Measurements from ENCODE around the gene SGCE. TPM values are rescaled to one million over a fixed set of nuclear protein-coding genes. Genes with fewer than 3 reads are reported as not detected.

Gene SGCE
- total RNA-seq, 1 experiment from 2014 or later: 33.8 TPM

DNA sequence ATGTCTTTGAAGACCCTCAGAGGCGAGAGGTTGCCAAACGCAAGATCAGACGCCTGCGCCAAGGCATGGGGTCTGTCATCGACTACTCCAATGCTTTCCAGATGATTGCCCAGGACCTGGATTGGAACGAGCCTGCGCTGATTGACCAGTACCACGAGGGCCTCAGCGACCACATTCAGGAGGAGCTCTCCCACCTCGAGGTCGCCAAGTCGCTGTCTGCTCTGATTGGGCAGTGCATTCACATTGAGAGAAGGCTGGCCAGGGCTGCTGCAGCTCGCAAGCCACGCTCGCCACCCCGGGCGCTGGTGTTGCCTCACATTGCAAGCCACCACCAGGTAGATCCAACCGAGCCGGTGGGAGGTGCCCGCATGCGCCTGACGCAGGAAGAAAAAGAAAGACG is 8.1 kb upstream of the SGCE start:
- BruUV-seq (replicated peaks): no TSS peak
- H3K27me3 Mint-ChIP-seq (ENCODE audit: unreplicated experiment): no peaks in the 10 kb centered on the region
- H3K9me3 Mint-ChIP-seq (ENCODE audit: low read depth, unreplicated experiment): peaks cover 4% of the 10 kb centered on the region
- no peak overlapping the region for H3K27ac Mint-ChIP-seq (ENCODE audit: unreplicated experiment)
- TF ChIP-seq, protein P1, sequence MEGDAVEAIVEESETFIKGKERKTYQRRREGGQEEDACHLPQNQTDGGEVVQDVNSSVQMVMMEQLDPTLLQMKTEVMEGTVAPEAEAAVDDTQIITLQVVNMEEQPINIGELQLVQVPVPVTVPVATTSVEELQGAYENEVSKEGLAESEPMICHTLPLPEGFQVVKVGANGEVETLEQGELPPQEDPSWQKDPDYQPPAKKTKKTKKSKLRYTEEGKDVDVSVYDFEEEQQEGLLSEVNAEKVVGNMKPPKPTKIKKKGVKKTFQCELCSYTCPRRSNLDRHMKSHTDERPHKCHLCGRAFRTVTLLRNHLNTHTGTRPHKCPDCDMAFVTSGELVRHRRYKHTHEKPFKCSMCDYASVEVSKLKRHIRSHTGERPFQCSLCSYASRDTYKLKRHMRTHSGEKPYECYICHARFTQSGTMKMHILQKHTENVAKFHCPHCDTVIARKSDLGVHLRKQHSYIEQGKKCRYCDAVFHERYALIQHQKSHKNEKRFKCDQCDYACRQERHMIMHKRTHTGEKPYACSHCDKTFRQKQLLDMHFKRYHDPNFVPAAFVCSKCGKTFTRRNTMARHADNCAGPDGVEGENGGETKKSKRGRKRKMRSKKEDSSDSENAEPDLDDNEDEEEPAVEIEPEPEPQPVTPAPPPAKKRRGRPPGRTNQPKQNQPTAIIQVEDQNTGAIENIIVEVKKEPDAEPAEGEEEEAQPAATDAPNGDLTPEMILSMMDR (IDR thresholded peaks at IDR 0.05; ENCODE audit: unreplicated experiment): no peak
- DNase-seq: no peak
- CTCF ChIA-PET: no interaction called here
- intact Hi-C loops (cut with micrococcal nuclease; ENCODE audit: unreplicated experiment): no loop called here
- H3K36me3 Mint-ChIP-seq (ENCODE audit: insufficient read depth, unreplicated experiment): no peaks in the 10 kb centered on the region
- peaks cover 8% of the 10 kb centered on the region for H3K4me1 Mint-ChIP-seq (ENCODE audit: low read depth, unreplicated experiment)
- H3K4me3 Mint-ChIP-seq (ENCODE audit: low read depth, unreplicated experiment): no peak overlapping the region

DNA sequence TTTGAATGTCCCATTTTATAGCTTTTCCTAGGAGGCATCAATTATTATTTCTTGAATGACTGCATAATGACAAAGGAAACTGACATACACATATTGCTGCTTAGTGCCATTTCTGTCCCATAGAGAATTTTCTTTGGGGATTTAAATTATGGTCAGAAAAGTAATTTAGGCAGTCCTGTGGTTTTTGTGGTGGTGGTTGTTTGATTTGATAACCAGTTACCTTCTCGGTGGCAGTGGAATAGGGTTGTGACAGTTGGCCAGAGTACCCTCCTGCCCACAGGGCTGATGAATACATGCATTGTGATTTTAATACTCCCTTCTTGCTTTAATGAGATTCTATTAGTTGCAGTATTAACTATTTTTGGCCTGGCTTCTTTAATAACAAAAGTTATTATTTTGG is 6.6 kb upstream of the SGCE start:
- no peak for DNase-seq
- Mint-ChIP-seq H3K9me3 (ENCODE audit: low read depth, unreplicated experiment) (peaks cover 4% of the 10 kb centered on the region), H3K27ac (ENCODE audit: unreplicated experiment) (no peak overlapping the region), H3K36me3 (ENCODE audit: insufficient read depth, unreplicated experiment) (peaks cover 3% of the 10 kb centered on the region), H3K4me3 (ENCODE audit: low read depth, unreplicated experiment) (no peak overlapping the region), H3K4me1 (ENCODE audit: low read depth, unreplicated experiment) (peaks cover 8% of the 10 kb centered on the region), H3K27me3 (ENCODE audit: unreplicated experiment) (no peaks in the 10 kb centered on the region)
- no TSS peak for BruUV-seq (replicated peaks)
- CTCF ChIA-PET: no interaction called here
- intact Hi-C loops (cut with micrococcal nuclease; ENCODE audit: unreplicated experiment): no loop called here
- TF ChIP-seq, protein P1 (IDR thresholded peaks at IDR 0.05; ENCODE audit: unreplicated experiment): no peak

DNA sequence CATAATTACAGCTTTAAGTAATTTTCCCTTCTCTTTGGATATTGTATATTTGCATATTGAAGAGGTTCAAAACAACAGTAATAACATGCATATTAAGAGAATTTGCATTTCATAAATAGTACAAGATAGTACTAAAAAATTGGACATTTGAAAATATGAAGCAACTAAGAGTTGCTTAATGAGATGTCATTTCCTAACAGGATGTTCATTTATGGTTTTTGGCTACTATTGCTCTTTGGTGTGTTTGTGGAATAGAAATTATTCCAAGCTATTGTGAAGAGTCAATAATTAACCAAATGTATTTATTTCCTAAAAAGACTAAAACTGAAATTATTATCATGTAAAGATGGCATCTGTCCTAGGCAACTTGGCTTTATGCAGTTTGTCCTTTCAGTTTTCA is 4.1 kb upstream of the SGCE start:
- DNase-seq: no peak
- CTCF ChIA-PET: no interaction called here
- Mint-ChIP-seq H3K4me1 (ENCODE audit: low read depth, unreplicated experiment) (peaks cover 8% of the 10 kb centered on the region), H3K27ac (ENCODE audit: unreplicated experiment) (no peak overlapping the region), H3K4me3 (ENCODE audit: low read depth, unreplicated experiment) (no peak overlapping the region), H3K27me3 (ENCODE audit: unreplicated experiment) (no peaks in the 10 kb centered on the region), H3K36me3 (ENCODE audit: insufficient read depth, unreplicated experiment) (peaks cover 28% of the 10 kb centered on the region), H3K9me3 (ENCODE audit: low read depth, unreplicated experiment) (peaks cover 4% of the 10 kb centered on the region)
- intact Hi-C loops (cut with micrococcal nuclease; ENCODE audit: unreplicated experiment): no loop called here
- TF ChIP-seq, protein P1 (IDR thresholded peaks at IDR 0.05; ENCODE audit: unreplicated experiment): no peak
- no TSS peak for BruUV-seq (replicated peaks)

DNA sequence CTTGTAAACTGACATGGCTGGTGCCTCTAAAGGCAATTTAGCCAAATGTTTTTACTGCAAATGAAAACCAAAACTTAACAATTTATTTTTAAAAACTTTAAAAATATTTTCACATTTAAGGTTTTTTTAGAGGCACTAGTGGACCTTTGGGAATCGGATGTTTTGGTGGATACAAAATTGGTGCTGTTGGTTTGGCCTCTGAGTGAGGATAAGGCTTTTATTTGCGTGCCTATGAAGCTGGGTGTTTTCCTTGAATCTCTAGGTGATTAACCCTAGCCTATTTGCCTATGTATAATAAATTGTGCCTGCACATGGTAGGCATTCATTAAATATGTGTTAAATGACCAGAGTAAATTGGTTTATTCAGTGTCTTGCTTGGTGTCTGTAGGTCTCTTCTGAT is 2.9 kb upstream of the SGCE start:
- DNase-seq: no peak
- TF ChIP-seq, protein P1 (IDR thresholded peaks at IDR 0.05; ENCODE audit: unreplicated experiment): no peak
- Mint-ChIP-seq H3K36me3 (ENCODE audit: insufficient read depth, unreplicated experiment) (peaks cover 31% of the 10 kb centered on the region), H3K27me3 (ENCODE audit: unreplicated experiment) (no peaks in the 10 kb centered on the region), H3K9me3 (ENCODE audit: low read depth, unreplicated experiment) (no peaks in the 10 kb centered on the region), H3K4me3 (ENCODE audit: low read depth, unreplicated experiment) (no peak overlapping the region), H3K4me1 (ENCODE audit: low read depth, unreplicated experiment) (peaks cover 8% of the 10 kb centered on the region), H3K27ac (ENCODE audit: unreplicated experiment) (no peak overlapping the region)
- intact Hi-C loops (cut with micrococcal nuclease; ENCODE audit: unreplicated experiment): loop anchor here (5.0 to 10.0 kb wide), 4 partner anchors 38 to 386 kb away; partner anchors contain the start of gene PPP1R9A
- CTCF ChIA-PET: interaction anchor here (0.6 to 0.8 kb wide), 4 partner anchors 104 to 1393 kb away, joined by 3 to 6 read pairs (median 4); no protein-coding TSS in a partner anchor
- no TSS peak for BruUV-seq (replicated peaks)
